Occipital lobe (tissue), 1 donor: ENCODE results near the gene SMIM45.
A peak's percentile ranks its signal among the peaks of the same experiment; 100 is the strongest.
"Not testable (repeated sequence)": the region's sequence is repeated elsewhere in the genome, so short reads cannot be mapped to it uniquely, and the experiment has no call there.

ENCODE experiments used
- DNase-seq: peaks from one replicate; lab custom pipeline; 2025; lab: John Stamatoyannopoulos, UW

SMIM45 gene

GRCh38 chr22:41934284-41935014 is 17.5 kb upstream of the SMIM45 start:
- no peak for DNase-seq

DNA sequence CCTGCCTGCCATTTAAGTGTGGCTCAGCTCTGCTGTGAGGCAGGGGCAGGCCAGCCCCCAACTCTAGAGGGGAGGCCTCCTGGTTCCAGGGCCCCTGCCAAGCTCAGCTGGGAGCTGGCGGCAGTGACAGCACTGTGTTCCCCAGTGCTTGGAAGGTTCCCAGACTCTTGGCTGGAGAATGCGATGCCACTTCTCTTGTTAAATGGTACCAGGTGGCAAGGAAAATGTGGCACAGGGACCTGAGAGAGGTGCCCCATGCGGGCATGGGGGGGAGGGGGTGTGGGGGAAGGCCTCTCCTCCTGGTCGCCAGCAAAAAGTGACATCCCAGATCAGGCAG is 17.0 kb upstream of the SMIM45 start:
- no peak for DNase-seq

DNA sequence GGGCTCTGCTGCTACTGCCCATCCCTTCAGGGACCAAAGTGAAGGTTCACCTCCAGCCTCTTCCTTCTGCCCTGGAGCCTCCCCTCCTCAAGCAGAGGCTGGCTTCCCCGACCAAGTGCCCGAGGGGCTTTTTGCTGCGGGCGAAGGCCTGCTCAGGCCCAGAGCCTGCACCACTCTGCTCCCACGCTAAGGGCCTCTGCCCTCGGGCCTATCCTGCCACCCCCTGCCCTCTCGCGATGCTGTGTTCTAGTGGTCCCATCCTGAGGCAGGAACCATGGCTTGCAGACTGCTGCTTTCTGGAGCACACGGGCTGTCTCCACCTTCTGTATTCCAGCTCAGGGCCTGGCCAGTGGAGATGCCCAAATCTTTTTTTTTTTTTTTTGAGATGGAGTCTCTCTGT is 16.4 kb upstream of the SMIM45 start:
- no peak for DNase-seq

GRCh38 chr22:41936894-41937169 is 15.1 kb upstream of the SMIM45 start:
- DNase-seq = no peak

GRCh38 chr22:41939981-41940831 is 11.7 kb upstream of the SMIM45 start:
- no peak for DNase-seq

GRCh38 chr22:41940832-41941765 is 10.9 kb upstream of the SMIM45 start:
- peak; percentile 74 for DNase-seq

DNA sequence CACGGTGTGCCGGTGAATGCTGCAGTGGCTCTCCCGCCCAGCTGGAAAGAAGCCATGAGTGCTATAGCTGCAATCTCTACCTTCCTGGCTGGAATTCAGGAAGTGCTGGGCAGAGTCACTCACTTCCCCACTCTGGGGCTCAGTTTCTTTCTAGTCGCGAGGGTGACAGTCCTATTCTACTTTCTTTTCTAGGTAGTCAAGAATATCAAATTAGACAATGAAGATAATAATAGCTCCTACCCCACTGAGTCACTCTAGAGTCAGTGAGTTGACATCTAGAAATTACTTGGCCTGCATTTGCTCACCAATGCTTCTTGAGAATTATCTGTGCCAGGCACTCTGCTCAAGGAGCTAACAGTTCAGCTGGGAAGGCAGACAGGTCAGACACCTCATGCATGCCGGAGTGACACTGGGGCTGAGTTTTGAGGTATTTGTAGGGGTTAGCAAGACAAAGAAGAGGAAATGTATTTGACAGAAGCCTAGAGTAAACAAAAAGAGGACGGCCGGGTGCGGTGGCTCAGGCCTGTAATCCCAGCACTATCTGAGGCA is 8.2 kb upstream of the SMIM45 start:
- no peak for DNase-seq

DNA sequence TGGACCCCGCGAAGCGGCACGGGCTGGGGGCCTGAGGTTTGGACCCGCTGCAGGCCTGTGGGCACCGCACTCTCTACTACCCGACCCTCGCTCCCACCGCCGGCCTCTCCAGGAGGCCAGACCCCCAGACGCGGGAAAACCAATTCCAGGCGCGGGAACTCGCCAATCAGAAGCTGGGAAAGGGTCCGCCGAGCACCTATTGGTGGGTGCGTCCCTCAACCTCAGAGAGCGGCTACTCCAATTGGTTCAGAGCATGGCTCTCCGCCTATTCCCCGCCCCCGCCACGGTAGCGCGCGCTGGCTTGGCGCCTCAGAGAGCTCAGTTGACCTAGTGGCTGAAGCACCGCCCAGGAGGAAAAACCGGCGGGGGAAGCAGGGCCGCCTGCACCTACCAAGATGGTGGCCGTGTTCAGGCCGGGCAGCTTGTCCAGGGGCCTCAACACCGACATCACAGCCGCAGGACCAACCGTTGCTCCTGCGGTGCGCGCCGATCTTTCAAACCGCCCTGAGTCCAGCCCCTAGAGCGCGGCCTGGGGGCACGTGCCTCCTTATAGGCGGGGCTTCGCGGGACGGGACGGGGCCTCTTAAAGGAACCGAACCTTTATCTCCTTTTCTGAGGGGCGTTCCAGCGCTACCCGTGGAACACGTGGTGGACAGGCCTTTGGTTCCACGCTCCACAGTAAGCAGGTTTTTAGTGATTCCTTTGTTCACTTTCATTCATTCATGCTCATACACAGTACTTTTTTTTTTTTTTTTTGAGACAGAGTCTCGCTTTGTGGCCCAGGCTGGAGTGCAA is 5.1 kb upstream of the SMIM45 start, which contains the start of gene CENPM:
Gene CENPM, minus strand, starts transcription at position 524 of the 795 bp plus-strand sequence. Its CDS starts 76 bp downstream, at position 448.
- peak; percentile 91 for DNase-seq

DNA sequence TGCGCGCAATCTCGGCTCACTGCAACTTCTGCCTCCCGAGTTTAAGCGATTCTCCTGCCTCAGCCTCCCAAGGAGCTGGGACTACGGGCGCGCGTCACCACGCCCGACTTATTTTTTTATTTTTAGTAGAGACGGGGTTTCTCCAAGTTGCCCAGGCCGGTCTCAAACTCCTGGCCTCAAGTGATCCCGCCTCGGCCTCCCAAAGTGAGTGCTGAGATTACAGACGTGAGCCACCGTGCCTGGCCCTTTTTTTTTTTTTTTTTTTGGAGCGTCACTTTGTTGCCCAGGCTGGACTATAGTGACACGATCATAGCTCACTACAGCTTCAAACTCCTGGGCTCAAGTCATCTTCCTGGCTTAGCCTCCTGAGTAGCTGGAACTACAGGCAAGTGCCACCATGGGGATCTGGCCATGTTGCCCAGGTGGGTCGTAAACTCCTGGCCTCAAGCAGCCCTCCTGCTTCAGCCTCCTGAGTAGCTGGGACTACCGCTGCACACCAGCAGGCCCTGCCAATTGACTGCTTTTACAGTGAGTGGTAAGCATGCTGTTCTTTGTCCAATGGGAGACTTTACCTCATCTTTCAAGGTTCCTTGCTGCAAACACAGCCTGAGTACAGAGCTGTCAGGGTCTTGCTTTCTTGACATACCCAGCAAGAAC is 4.4 kb upstream of the SMIM45 start:
- no peak for DNase-seq

- no peak for DNase-seq
Observed at GRCh38 chr22:41948142-41948541, 3.8 kb upstream of the SMIM45 start.

GRCh38 chr22:41948928-41949296 is 3.0 kb upstream of the SMIM45 start:
- not testable (repeated sequence) for DNase-seq

DNA sequence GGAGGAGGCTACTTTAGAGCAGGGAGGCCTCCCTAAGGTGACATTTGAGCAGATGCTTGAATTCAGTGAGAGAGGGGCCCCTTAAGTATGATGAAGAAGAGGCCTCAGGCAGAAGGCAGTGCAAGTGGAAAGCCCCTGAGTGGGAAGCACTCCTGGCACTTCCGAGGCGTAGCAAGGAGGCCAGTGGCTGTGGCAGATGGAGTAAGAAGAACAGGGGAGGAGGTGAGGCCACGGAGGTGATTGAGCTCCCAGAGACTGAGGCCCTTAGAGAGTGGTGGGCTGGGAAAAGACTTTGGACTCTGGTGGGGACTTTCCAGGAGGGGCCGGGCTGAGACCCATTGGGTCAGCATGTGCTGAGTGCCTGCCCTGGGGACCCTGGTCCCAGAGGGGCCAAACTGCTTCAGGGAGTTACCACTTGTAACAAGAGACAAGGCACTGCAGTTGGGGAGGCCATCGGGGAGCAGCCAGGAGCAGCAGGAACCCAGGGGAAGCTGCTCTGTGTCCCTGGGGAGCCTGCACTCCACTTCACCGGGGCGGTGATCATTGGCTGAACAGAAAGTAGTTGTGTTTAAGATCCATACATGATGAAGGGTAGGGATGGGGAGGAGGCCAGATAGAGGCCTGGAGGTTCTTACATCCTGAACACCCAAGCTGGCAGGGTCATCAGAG is 2.5 kb upstream of the SMIM45 start:
- DNase-seq = no peak

DNA sequence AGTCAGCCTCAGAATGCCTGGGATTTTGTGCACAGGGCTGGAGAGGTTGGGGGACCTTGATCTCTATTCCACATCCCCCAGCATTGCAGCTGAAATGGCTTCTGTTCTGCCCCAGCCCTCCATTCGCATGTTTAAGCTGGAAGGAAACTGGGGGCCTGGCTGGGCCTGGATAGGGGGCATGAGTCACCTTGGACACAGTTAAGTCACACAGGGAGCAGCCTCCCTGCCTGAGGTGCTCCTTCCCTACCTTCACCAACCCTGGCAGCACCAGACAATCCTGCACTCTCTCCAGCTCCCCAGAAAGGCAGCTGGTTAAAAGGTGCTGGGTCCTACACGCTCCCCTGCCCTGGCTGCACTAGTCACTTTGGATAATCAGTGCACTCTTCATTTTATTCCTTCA is 763 bp downstream of the SMIM45 start:
- no peak for DNase-seq

GRCh38 chr22:41957941-41958556 is 6.1 kb downstream of the SMIM45 start:
- DNase-seq = no peak

DNA sequence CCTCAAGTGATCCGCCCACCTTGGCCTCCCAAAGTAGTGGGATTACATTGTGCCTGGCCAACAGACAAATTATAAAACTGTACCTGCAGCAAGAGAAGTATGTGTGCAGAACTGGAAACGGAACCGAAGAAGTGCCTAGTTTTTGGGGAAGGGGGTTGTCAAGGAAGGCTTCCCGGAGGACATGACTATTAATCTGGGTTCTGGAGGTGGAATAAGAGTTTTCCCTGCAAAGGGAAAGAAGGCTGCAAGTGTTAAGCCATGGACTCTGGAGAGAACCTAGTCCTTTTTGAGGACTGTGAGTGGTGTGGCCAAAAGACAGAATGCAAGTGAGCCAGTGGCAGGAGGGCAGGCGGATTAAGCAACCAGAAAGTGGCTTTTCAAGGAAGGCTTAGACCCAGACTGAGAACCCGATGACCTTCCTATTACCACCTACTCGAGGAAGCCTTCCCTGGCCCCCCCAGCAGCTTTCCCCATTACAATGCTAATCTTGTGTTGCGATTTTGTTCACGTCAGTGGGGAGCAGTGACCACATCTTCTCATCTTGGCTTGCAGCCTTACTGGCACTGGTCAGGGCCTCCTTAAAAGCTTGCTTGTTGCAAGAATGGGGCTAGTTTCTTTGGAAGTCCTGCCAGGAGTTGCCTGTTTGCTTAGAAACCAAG is 11.6 kb downstream of the SMIM45 start:
- DNase-seq = peak; percentile 28

- DNase-seq = no peak
Observed at GRCh38 chr22:41964112-41964491, 12.2 kb downstream of the SMIM45 start.

- no peak for DNase-seq
Observed at GRCh38 chr22:41966225-41966606, 14.3 kb downstream of the SMIM45 start.

DNA sequence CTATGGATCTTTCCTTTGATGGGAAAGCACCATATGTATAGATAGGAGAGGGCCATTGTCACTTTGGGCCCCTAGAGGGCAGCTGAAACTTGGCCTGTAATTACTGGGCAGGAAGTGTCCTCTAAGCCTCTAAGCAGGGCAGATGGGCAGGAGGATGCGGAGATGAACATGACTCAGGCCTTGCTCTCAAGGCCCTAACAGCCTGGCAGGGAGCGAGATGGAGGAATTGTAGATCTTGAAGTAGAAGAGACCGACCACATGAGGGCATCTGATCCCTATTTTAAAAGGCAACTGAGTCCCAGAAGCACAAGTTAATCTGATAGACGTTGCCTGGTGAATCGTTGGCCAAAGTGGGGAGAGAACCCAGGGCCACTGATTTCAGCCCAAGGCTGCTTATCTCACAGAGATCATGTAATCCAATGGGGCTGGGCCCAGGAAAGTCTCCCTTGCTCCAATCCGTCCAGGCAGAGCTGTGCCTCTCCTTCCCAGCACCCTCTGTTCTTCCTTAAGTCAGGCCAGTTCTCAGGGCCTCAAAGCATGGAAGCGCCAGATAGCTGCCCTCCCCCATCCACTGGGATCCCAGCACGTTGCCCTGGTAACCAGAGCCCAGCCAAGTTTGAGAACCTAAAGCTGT is 14.8 kb downstream of the SMIM45 start:
- no peak for DNase-seq
